Measurements from ENCODE around the gene NCDN.

Gene NCDN

DNA sequence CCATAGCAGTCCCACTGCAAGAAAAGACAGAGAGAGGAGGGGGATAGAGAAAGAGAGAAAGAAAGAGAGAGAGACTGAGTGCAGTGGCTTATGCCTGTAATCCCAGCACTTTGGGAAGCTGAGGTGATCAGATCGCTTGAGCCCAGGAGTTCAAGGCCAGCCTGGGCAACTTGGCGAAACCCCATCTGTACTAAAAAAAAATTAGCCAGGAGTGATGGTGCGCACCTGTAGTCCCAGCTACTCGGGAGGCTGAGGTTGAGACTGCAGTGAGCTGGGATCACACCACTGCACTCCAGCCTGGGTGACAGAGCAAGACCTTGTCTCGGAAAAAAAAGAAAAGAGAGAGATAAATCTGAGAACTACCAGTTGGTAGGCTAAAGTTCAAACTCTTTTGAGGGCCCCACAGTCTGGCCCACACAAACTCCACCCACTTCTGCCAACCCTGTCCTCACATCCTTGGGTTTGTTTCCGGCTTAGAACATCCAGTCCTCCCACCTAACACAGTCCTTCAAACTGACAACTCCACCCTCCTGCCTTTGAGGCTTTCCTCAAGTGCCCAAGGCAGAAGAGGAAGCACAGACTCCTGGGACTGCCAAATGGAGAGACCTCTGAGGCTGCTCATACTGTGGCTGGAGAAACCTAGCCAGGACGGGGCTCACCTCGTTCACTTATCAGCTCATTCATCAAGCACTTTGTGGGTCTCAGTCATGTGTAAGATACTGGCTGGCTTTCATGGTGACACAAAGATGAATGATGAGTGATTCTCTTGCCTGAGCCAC, 35.6 kb downstream of the NCDN start:
- no peak for DNase-seq

DNA sequence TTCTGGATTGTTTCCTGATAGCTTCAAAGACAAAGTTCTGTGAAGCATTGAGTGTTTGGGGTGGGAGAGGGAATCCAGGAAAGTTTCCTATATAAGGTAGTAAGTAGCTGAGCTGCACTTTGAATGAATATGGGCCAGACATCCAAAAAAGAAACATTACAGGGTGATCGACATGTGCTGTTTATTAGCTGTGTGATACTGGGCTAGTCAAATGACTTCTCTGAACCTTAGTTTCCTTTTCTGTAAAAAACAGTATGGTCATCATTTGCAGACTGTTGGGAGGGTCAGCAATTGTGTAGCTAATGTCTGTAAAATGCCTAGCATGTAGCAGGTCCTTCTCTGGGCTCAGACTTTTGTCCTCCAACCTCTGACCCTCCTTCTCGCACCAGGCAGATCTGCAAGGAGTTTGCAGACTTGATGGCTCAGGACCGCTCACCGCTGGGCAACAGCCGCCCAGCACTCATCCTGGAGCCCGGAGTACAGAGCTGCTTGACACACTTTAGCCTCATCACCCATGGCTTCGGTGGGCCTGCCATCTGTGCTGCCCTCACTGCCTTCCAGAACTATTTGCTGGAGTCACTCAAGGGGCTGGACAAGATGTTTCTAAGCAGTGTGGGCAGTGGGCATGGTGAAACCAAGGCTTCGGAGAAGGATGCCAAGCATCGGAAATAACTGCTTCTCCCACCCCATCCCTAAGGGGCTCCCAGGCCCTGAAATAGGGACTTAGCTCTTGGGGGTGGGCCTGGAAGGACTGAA, 36.6 kb downstream of the NCDN start:
- no peak for DNase-seq

DNA sequence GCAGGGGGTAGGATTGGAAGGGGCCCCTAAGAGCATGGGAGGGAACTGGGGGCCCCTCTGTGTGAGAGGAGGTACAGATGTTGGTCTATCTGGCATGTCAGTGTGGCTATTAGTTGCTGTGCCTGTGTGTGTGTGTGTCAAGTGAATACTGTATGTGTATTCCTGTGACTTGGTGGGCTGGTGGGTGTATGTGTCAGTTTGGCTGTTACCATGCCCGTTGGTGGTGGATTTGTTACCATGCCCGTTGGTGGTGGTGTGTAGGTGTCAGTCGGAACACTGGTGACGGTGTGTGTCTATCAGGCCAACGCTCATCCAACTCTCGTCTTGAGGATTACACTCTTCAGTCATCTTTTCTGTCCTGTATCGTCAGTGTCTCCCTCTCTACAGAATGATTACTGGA, 38.1 kb downstream of the NCDN start:
- no peak for DNase-seq

DNA sequence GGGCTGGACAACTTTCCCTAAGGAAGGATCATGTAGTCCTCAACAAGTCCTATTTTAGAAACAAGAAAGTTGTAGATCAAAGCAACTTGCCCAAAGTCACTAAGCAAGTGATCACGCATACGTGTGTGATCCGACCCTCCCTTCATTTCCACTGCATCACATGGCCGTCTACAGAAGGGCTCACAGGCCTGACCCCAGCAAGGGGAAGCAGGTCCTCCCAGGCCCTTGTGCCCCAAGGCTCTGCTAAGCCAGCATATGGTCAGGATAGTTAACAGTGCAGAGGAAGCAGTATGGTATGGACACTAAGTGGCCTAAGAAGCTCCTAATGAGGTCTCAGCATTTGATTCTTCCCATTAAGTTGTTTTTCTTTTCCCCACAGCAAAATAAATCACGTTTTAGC, 40.3 kb downstream of the NCDN start:
- DNase-seq, result no peak

DNA sequence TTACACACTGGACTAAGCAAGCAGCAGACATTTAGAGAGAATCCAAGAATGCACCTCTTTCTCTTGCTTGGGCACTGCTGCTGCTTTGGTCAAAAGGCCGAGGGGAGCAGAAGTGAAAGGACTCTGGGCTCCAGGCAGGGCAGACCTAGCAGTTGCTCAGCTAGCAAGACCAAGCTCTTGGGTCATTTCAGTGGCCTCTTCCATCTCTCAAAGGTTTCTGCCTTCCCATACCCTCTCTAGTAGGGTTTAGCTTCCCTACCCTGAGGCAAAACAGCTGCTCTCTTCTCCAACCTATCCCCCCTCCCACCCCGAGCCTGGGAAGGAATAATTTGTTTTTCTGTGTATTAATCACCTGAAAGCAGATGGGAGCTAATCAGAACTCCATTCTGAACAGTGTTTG, 41.3 kb downstream of the NCDN start:
- DNase-seq, result no peak

DNA sequence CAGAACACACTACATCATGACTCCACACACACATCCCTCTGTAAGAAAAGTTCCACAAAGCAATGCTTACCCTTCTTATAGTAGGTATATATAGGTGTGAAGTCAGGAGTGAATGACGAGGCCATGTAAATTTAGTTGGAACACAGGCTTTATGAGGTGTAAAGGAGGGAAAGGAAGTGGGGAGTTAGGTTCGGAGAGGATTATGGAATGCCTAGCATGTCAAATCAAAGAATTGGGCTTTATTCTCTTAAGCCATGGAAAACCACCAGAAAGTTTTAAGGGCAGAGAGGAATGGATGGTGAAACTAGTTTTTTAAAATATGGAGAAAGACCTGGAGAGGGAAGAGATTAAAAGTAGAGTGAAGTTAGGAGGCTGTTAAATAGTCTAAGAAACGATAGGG, 41.8 kb downstream of the NCDN start:
- DNase-seq, result no peak

DNA sequence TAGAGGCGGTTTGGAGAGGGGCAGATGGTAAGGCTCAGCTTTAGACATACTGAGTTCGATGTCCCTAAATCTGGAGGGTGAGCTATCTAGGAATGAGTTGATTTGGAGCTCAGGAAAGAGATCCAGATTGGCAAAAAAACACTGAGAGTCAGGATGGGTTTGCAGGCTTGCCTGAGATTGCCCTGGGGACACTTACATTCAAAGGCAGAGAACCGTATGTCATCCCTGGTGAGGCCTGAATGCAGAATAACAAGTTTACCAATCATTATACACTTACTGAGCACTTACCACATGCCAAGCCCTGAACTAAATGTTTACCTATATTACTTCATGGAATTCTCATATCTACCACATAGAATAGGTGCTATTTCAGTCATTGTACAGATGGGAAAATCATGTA, 43.0 kb downstream of the NCDN start:
- no peak for DNase-seq

DNA sequence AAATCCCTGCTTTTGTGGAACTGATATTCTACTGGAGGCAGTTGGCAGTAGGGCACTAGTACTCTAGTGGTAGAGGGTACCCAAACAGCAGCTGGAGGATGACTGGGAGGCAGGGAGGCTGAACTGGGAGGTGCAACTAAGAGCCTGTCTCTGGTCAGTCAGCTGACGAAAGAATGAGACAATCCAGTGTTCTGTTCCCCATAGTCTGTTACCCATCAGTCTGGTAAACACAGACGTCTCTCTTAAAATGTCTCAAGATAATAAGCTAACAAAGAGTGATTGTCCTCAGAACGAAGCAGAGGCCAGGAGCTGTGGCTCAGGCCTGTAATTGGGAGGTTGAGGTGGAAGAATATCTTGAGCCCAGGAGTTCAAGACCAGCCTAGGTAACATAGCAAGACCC, 45.9 kb downstream of the NCDN start:
- DNase-seq, result no peak

DNA sequence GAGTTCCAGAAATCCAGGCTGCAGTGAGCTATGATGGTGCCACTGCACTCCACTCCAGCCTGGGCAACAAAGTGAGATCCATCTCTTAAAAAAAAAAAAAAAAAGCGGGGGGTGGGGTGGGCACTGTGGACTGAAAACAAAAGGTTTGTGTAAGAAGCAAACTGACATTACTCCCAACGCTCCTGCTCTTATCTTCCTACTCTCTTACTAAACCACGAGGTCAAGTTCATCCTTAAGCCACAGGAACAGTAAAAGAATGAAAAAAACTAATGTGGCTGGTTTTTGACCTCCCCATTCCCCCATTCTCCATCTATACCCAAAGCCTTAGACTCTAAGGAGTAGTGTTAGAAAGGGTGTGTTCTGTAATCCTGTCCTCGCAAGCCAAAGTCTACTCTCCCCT, 46.3 kb downstream of the NCDN start:
- DNase-seq, result no peak

DNA sequence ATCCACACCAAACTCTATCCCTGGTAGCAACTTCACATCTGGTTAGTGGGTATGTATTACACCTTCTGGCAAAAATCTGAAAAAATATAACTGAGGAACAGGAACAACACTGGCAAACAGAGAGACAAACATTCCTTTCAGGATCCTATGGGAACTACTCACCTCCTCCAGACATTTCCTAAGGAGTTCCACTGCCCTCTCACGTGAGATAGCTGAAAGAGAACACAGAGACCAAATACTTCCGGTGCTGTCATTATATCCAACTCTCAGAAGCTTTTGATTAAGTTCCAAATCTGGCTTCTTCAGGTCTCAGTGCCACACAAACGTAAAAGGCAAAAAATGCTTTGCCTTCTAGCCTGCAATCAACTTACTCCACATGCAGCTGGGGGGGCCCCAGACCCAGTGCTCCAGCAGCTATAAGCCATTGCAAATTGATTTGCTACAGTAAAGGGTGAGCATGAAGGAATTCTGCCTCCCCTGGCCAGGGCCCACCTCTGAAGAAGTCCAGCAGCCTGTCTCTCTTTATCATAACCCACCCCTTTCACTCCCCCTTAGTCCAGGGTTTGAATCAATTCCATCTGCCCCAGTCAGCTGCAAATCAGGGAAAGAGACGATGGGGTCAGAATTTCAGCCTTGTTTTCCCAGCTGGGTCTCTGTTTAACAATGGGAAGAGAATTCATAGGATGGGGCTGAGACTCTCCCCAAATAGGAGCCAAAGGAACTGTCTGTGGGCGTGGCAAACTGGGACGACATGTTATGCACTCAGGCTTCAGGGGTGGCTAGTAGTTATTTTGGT, 47.7 kb downstream of the NCDN start:
- DNase-seq, result no peak

DNA sequence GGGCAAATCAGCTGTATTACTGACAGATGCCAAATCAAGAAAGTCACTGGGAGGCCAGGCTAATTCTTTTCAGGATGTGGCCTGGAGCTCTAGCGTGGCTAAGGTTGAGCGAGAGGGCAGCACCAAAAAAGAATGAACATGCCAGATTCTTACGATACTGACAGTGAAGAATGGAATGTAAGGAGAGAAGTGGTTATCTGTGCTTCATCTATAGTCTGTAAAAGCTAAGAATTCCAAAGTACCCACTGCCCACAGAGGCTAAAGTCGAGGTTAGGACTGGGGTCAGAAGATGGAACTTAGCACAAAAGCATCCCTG, 48.2 kb downstream of the NCDN start:
- peak in 1 of 2 experiments; percentile 30 for DNase-seq

DNA sequence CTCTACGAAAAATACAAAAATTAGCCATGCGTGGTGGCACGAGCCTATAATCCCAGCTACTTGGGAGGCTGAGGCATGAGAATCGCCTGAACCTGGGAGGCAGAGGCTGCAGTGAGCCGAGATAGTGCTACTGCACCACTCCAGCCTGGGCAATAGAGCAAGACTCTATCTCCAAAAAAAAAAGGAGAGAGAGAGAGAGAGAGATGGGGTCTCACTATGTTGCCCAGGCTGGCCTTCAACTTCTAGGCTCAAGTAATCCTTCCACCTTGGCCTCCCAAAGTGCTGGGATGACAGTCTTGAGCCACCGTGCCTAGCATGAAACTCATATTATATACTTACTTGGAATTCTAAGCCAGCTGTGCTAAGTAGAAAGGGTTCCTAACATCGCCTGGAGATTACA, 54.1 kb downstream of the NCDN start:
- DNase-seq, result no peak

DNA sequence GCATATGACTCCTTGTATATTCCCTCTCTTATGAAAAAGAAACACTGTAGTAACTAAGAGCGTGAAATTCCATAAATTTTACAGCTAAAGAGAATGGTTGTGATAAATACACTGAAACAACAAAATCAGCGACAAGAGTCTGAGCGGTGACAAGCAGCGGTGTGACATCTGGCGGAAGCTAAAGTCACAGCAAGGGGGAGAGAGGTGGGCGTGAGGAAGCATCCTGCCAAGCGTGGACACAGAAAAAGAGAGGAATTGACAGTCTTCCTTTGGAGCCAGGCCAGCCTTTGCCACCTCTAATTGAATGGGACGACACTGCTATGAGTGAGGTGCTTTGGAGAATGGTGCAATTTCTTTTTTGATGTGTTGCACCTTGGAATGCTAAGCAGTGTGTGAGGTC, 57.8 kb downstream of the NCDN start:
- DNase-seq, result no peak

All from SW 1271 (cell line).